HG02623 (cell line): ENCODE measurements around the gene TBC1D1.

ENCODE experiments used
- ATAC-seq: cut with Tn5 transposase; IDR thresholded peaks from one replicate; pipeline ENCODE4 v1.9.1; 2021; ENCODE audit warnings: moderate library complexity; ENCODE audit not compliant: unreplicated experiment

TBC1D1 gene

DNA sequence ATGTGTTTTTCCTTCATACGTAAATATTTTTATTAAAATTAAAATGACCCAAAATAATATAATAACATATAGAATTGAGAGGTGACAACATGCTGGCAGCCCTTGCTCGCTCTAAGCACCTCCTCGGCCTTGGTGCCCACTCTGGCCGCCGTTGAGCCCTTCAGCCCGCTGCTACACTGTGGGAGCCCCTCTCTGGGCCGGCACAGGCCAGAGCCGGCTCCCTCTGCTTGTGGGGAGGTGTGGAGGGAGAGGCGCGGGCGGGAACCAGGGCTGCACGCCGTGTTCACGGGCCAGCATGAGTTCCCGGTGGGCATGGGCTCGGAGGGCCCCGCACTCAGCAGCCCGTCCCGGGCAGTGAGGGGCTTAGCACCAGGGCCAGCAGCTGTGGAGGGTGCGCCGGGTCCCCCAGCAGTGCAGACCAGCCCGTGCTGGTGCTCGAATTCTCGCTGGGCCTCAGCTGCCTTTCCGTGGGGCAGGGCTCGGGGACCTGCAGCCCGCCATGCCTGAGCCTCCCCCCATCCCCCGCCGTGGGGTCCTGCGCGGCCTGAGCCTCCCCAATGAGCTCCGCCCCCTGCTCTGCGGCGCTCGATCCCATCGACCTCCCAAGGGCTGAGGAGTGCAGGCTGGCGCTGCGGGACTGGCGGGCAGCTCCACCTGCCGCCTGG is 291.6 kb downstream of the TBC1D1 start:
- ATAC-seq: no peak

DNA sequence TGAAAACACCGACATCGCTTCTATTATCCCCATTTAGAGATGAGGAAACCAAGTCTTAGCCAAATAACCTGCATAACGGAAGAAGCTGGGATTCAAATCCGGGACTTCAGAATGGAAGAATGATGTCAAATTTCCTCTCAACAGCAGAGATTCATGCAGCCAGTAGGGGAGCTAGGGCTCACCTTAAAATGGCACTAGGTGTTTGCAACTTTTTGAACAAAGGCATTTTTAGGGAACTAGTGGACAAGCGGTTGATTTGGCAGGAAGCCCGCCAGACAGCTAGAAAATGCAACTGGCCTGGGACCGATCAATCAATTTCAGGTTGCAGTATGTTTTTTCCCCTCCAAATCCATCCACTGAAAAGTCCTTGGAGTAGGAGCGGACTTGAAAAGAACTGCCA is 293.5 kb downstream of the TBC1D1 start:
- ATAC-seq: no peak

DNA sequence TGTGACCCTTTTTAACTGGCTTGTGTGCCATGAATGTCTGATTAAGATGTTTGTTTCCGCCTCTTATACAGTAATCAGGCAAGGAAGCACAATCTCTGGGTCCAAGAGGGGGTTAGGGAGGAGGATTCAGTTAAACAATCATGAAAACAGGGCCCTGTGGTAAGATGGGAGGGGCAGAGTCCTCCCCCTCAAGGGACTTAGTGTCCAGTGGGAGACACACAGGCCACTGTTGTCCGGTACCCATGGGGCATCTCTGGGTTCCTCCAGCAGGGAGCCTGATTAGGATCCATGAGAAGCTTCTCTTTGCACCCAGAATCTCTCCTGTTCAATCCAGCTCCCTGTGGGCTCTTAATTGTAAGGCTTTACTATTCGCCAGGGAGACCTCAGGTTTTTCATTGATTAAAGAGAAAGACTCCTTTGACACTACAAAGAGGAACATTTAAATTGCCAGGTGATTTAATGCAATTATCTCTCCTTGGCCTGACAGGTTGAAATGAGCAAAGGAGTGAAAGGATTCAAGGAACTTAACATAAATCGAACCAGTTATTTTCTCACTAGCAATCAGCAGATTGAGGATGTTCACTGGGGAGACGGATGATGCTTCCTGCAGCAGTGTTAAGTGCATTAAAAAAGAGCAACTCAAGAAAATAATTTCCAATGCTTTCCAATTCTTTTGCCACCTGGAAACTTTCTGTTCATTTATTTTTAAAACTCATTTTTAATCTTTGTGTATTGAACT is 294.7 kb downstream of the TBC1D1 start:
- ATAC-seq: no peak

DNA sequence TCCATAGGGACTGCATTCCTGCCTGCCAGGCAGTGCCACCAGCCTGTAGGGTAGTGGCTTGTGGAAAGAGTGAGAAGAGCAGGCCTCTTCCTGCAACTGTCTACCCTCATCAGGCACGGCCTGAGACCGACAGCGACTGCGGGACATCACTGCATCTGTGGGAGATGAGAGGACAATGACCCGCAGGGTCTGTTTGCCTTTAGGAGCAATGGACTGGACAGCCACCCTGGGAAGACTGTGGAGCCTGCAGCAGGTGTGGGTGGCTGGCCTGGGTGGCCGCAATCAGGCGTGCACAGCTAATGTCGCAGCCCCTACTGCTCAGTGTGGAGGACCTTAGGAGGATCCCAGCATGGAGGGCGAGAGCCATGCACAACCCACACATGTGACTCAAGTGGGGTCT is 297.3 kb downstream of the TBC1D1 start:
- ATAC-seq: no peak

DNA sequence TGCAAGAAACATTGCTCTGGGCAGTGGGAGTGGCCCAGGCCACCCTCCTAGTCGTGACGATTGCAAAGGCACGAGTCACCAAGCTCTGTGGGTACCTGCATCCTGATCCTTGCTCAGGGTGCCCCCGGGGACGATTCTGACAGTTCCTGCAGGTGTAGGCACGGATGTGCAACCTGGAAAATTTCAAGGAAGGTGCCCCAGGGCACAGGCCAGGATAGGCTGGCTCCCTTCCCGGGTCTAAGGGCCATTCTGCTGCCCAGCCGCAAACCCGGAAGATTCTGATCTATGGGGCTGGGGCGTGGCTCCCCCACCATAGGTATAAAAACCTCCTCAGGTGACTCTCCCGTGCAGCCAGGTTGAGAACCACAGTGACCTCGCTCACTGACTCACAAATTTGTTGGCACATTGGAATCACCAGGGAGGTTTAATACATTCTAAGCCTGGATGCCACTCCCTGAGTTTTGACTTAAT is 297.8 kb downstream of the TBC1D1 start:
- no peak for ATAC-seq
